NCI-H1105 (cell line): Measurements from ENCODE around the gene TPRN.

Experiments used
- DNase-seq: peaks from one replicate; lab custom pipeline; 2025; lab: John Stamatoyannopoulos, UW

Gene TPRN

DNA sequence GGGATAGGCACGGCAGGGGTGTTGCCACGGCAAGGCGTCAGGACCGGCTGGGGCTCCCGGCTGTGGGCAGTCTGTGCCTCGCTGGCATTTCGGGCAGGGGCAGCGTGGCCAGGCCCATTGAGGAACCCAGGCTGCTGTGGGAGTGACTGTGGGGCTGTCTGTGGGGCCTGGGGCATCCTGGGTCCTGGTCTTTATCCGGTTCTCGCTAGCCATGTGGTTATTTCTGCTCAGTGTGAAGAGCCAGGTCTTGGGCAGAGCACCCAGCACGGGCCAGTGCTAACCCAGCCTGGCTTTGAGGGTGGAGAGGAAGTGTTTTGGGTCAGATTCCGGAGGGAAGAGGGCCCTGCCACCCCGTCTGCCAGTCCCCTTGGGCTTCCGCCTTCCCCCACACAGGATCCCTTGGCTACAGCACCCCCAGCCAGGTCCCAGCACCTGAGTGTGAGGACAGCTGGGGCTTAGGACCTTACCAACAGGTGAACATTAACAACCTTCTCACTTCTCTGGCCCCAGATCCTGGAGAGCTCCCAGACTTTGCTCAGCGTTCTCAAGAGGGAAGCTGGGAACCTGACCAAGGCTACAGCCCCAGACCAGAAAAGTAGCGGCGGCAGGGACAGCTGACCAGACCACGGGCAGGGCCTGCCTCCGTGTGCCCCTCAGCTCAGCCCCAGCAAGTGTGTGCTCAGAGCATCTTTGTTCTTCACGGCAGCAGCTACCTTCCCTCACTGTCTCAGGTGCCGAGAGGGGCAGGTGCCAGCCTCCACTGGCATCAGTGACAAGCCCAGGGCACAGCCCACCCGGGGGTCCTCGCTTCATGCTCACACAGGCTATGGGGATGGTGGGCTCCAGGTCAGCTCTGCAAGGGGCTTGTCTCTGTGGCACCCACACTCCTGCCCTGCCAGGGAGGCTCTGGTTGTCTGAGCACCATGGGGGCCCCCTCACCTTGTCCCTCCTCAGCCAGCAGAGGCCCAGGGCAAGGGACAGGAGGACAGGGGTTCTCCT is 10.9 kb downstream of the TPRN start:
- no peak for DNase-seq

DNA sequence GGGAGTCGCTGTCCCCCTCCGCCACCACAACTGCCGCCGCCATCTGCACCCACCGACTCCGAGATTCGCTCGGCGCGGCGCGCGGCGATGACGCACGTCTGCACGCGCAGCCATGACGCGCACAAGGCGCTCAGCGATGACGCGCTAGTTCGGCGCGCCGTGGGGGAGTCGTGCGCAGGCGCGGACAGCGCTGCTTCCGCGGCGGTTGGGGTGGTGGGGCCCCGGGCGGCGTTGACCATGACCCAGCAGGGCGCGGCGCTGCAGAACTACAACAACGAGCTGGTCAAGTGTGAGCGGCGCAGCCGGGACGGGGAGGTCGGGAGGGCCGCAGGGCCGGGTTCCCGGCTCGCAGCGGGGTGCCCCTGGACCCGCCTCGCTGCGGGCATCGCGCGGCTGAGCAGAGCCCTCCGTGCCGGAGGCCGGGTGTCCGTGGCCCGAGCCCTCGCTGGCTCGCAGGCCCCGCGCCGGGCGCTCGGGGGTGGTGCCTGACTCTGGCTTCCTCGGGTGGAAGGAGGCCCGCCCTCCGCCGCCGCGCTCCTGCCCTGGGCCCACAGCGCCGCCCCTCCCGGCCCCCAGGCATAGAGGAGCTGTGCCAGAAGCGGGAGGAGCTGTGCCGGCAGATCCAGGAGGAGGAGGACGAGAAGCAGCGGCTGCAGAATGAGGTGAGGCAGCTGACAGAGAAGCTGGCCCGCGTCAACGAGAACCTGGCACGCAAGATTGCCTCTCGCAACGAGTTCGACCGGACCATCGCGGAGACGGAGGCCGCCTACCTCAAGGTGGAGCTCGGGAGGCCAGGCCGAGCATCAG is 11.8 kb downstream of the TPRN start, which contains the start of the genes ANAPC2 and SSNA1:
ANAPC2 (minus strand) TSS at position 71 of the 807 bp plus-strand sequence; CDS start at position 43, 28 bp downstream.
SSNA1 (plus strand) TSS at position 187 of the 807 bp plus-strand sequence; CDS start at position 238, 51 bp downstream.
- peak; percentile 85 for DNase-seq

DNA sequence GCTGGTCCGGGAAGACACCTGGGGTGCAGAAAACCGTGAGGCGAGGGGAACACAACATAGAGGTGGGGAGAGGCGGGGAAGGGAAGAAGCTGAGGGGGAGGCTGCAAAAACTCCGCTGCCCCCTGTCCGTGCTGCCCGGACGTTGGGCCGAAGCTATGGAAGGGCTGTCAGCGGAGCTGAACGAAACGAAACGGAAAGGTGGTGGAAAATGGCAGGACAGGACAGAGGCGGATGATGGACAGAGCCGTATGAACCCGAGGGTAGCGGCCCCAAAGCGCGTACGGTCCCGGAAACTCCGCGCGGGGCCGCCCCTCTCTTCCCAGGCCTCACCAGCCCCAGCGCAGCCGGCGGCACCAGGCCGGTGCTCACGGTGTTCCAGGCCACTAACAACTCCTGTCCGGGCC is 12.5 kb downstream of the TPRN start:
- DNase-seq: no peak

DNA sequence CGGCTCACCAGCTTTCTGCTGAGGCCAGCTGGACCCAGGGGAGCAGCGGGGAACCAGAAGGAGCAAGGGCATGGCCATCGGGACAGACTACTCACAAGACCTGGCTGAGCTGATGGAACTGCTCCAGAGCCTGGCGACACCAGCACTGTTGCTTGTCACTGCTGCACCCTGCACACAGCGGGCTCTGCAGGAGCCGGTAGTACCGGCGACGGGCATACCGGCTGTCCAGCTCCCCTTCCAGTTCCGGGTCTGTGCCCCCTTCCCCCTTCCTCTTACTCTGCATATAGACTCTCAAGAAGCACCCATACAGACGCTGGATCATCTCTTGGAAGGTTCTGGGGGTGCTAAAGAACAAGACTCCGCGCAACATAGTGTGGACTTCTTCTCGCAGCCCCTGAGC is 13.2 kb downstream of the TPRN start:
- DNase-seq: no peak

DNA sequence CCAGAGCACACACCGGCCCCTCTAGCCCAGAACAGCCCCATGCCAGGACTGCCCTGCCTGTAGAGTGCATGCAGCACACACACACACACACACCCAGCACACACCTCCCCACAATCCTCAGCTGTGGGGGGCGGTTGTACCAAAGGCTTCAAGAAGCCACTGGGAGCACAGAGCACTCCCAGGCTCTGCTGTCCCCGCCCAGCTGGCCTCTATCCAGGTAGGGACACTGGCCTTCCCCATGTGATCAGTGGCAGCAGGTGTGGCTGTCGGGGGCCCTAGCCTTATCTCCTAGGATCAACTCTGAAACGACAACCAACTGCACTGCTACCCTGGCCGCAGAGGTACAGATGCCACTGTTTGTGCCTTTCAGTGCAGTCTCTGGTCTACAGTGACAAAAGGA is 14.2 kb downstream of the TPRN start:
- DNase-seq: no peak

DNA sequence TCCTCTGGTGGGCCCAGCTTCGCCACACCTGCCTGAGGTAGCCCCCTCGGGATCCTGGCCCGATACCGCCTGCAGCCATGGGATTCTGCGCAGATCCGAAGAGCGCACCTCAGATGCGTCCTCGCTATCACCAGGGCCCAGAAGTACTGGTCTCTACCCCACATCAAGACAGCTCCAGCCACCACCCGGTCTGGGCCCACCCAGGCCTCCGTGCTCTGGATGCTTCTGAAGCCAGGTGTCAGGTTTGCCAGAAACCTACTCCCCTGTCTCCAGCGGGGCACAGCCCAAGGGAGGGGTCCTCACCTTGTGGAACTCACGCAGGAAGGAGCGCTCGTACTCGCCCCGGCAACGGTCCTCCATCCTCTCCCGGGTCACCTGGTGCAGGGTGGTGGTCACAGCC is 14.6 kb downstream of the TPRN start:
- no peak for DNase-seq

DNA sequence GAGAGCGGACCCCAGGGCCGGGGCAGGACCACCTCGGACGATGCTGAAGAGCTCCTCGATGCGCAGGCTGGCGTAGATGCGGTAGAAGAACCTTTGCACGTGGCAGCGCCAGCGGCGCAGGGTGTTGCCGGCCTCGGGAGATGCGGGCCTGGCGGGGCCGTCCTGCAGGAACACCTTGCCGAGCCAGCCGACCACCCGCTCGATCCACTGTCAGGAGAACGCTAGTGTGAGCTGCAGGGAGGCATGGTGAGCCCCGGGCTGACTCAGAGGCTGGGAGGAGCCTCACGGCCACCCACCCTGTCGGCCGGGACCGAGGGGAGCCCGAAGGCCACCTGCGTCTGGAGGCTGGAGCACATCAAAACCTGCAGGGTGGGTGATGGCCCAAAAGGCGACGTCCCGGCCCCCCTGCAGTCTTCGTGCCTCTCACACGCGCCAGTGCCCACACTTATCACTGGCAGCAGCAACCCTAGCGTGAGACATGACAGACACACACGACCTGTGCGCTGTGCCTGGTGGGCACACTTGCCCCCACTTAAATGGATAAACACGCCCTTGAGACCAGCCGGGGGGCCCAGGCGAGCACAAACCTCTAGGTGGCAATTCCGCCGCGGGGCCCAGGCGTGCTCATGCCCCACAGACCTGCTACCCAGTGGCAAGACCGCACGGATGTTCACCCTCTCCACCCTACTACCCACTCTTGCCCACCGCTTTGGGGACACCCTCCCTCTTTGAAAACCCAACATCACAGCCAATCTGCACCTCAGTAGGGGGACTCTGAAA is 15.5 kb downstream of the TPRN start:
- DNase-seq: no peak

DNA sequence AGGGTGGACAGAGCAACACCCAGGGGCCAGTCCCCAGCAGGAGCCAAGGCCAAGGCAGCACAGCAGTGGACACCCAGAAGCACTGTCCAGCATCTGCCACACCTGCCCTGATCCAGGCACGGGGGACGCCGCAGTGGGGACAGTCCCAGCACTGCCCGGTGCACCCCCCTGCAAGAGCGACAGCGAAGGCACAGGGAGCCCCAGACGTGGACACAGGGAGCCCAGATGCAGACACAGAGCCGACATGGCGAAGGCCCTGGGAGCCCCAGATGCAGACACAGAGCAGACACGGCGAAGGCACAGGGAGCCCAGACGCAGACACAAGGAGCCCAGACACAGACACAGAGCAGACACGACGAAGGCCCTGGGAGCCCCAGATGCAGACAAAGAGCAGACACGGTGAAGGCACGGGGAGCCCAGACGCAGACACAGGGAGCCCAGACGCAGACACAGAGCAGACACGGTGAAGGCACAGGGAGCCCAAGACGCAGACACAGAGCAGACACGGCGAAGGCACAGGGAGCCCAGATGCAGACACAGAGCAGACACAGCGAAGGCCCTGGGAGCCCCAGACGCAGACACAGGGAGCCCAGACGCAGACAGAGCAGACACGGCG is 16.5 kb downstream of the TPRN start:
- no peak for DNase-seq

DNA sequence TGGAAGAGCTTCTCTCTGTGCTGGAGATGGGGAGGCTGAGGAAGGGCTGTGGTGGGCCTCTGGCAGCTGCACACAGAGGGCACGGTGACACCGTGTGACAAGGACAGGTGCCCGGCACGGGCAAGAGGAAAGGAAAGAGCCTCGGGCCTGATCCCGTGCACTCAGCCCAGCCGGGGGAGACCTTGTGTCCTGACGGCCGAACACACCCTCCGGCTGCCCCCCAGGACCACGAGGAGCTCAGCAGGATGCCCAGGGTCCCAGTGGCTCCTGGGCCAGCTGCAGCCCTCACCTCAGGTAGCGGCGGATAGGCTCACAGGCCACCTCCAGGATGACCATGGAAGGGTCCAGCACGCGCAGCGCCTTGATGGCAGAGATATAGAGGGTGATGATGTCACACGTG is 17.7 kb downstream of the TPRN start:
- DNase-seq: no peak

DNA sequence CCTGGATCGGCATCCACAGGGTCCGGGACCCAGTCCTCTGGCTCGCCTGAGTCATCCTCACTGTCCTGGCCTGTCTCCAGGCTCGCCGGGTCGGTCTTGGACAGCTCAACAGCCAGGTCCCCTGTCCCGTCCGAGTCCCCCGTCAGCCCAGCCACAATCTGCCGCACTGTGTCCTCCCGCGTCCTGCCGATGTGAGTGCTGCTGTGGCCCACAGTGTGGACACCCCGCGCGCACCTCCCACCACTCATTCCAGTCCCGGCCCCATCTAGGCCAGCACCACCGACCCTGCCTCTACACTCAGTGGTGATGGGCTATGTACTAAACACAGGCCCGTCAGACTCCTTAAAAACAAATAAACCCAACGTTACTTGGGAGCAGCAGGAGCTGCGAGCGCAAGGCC is 18.9 kb downstream of the TPRN start:
- DNase-seq: no peak

DNA sequence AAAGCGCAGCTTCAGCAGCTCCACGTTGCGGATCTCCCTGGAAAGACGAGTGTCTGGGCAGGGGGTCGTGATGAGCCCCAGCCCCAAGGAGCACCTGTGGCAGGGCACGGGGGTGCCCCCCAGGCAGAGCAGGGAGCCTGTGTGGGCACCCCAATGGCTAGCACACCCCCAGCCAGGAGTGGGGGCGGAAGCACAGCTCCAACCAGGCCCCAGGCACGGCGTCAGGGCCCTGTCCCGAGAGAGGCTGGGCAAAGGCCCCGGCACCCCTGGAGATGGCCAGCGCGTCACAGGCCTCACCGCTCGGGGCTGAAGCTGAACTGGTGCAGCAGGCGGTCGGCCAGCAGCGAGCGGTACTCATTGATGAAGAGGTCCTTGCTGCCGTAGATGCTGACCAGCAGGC is 20.1 kb downstream of the TPRN start:
- no peak for DNase-seq

DNA sequence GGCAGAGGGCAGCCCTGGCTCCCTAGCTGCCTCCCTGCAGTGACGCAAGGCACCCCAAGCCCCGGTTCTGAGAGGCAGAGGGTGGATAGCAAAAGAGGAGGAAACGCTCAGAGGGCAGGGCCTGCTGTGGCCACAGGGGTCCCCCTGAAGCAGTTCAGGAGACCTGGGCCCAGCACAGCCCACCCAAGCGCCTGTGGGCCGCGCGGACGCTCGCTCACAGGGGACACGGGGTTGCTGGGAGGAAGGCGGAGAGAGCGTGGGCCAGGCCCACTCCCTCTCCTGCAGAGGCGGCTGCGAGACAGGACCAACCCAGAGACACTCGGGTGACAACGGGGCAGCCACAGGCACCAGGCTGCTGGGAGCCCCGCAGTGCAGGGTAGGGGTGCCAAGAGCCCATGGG is 20.8 kb downstream of the TPRN start:
- no peak for DNase-seq

DNA sequence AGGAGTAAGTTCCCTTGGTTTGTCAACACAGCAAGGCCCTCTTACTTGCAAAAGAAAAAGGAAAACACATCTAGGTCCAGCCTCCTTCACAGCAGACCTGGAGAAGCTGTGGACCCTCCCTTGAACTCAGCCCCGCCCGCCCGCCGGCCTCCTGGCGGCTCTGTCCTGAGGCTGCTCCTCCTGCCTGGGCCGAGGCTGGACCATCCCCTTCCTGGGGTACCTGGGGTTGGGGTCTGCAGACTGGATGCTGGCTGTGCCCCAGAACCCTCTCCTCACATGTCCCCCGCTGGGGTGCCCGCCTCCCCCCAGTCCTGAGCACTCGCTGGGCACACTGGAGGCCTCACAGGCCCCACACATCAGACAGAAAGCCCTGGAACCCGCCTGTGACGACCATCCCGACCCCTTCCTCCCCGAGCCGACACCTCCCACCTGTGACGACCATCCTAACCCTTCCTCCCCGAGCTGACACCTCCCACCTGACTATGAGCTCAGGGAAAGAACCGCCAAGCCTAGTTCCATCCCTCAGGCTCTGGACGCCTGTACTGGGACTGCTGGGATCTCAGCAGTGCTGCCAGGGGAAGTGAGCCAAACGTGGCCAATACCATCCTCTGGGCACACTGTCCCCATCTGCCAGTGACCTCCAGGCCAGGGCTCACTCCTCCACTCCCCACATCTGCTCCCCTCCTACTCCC is 21.5 kb downstream of the TPRN start:
- DNase-seq: no peak

DNA sequence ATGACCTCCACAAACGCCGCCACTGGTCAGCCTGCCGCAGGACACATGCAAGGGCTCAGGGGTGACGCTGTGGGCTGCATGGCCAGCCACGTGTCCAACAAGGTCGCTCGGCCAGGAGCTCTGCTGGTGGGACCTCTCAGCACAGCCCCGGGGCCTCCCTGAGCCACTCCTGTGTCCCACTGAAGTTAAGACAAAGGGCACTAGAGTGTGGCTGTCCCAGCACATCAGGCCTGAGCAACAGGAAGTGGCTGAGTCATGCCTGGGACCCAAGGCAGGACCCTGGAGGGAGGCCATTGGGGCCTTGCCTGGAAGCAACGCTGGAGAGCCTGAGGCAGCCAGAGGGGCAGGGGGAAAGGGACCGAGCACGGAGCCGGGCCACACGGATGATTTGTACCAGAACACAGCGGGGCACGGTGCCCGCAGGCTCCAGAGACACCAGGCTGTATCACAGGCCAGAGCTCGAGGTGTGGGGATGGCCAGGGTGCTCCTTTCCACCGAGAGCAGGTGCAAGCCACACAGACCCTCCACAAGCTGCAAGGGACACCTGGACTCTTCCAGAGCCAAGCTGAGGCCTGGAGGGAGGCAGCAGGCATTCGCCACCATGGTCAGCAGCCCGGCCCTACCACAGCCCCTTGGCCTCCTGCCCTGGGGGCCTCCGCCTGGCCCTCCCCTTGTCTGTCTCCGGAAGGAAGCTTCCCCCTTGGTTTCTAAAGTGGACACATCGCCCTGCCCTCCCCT is 22.2 kb downstream of the TPRN start:
- DNase-seq: no peak

DNA sequence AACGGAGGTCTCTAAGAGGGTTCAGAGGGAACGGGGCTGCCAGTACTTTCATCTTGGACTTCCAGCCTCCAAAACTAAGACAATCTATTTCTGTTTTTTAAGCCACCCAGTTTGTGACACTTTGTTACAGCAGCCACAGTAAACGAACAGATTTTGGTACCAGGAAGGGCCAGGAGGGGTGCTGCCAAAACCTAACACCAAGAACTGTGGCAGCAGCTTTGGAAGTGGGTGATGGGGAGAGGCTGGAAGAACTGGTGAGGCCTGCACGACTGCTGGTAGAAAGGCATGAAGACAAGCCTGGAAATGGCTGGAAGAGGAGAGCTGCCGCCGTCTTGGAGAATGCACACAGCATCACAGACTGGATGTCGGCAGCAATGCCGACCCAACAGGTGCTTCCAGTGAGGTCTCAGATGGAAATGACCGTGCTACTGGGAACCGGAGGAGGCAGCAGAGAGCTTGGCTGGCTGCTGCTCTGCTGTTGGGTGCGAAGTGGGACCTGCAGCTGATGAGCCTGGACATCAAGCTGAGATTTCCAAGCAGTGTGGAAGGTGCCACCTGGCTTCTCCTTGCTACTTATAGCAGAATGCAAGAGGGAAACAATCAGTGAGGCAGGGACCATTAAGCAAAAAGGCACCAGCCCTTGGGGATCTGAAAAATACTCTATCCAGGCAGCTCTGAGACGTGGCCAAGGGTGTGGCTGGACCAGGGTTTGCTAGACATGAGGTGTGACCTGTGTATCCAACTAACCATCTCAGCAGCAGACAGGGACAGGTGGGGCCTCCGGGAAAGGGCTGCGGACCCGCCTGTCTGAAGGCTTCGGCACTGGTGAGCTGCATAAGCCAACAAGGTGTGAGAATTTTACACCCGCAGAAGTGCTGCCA is 24.0 kb downstream of the TPRN start:
- DNase-seq: peak; percentile 43

DNA sequence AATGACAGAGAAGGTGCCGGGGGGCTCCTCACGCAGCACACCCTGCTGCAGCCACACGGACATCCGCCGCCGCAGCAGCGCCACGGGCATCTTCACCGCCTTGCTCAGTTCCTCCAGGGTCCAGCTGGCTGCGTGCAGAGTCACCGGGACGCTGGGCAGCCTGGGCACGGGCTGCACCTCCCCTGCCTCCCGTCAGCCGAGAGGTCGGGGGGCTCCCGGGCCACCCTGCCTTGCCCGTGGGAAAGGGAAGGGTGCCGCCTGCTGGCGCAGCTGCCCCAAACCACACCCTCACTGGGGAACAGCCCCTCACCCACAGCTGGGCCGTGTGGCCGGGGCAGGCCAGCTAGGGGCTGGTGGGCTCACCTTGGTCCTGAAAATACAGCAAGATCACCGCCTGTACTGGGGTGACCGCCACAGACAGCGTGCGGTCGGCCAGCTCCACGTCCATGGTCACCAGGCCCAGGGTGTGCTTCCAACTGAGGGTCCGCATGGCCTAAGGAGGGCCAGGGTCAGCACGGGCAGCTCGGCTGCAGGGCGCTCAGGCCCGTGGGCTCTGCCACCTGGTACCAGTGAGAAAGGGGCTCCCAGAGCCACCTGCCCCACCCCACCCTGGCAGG is 25.1 kb downstream of the TPRN start:
- no peak for DNase-seq

DNA sequence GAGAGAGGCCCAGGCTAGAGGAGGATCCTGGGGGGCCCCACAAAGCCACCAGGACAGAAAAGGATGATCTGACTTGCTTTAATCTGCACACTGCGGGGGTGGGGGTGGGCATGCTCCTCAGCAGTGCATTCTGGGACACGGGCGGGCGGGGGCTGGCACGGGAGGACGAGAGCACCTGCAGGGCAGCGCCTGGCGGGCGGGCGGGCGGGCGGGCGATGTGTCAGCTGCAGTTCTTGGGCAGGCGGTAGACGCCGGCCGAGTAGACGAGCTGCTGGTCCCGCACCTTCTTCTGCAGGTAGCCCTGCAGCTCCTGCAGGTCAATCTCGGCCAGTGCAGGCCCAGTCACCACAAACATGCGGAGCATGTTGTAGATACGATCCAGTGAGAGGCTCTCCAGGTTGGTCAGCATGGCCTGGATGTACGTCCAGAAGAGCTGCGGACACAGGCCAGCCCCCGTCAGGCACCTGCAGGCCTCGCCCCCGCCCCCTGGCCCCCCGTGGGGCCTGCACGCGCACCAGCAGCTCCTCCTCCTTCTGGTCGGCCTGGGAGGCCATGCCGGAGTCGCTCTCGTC is 25.7 kb downstream of the TPRN start:
- DNase-seq: no peak
